LNCAP (cell line): ENCODE measurements around the gene ADD1.

Source experiments
- TF ChIP-seq, protein P1 (sequence below): fragments of 450-650 bp; IDR thresholded peaks from 2 replicates; pipeline ENCODE4 v1.5.1; 2017; ENCODE audit warnings: mild to moderate bottlenecking

Gene ADD1

DNA sequence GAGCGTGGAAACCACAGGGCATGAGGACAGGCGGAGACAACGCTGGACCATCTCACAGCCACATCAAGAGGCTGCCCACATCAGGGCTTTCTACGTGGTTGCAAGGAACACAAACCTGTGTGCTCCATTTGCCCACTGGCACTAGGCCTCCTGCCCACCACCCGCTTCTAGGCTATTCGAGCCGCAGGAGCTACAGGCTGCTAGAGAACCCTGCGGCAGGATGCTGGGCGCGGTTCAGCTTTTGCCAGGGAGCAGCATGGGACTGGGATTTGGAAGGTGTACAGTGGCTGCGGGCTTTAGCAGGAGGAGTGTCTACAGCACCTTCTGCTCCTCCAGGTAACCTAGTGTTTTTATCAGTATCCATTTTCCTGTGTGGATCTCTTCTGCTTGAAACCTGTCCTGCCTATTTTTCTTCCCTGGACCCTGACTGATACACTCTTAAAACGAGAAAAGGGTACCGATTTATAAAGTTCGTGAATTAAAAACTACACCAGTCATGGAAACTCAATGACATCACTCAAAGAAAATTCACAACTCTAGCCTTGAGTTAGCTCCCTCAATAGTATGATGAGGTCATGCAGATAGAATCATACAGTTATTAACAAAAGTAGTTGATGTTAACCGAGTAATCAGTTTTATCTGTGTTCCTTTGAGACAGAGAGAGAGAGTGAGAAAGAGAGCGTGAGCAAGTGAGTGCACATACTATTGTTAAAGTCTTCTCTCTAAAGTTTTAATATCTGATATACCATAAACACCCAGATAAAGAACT, 106.8 kb downstream of the ADD1 start:
- TF ChIP-seq, protein P1, sequence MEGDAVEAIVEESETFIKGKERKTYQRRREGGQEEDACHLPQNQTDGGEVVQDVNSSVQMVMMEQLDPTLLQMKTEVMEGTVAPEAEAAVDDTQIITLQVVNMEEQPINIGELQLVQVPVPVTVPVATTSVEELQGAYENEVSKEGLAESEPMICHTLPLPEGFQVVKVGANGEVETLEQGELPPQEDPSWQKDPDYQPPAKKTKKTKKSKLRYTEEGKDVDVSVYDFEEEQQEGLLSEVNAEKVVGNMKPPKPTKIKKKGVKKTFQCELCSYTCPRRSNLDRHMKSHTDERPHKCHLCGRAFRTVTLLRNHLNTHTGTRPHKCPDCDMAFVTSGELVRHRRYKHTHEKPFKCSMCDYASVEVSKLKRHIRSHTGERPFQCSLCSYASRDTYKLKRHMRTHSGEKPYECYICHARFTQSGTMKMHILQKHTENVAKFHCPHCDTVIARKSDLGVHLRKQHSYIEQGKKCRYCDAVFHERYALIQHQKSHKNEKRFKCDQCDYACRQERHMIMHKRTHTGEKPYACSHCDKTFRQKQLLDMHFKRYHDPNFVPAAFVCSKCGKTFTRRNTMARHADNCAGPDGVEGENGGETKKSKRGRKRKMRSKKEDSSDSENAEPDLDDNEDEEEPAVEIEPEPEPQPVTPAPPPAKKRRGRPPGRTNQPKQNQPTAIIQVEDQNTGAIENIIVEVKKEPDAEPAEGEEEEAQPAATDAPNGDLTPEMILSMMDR, result no peak

DNA sequence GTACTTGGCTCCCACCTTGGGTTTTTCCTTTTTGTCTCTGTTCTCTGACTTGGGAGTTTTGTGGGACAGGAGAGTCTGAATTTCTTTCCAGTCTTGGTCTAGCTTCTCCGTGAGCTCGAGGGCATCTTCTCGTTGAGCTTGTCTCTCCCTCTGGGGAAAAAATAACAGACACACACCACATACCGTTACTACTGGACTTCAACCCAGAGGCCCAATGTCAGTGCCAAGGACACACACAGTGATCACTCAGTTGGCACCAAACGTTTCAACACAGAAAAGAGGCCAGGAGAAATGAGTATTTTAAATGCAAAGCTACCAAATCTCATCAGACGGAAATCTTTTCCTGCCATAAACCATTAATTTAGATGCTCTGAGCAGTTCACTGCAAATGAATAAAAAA, 109.9 kb downstream of the ADD1 start:
- TF ChIP-seq, protein P1, result no peak

DNA sequence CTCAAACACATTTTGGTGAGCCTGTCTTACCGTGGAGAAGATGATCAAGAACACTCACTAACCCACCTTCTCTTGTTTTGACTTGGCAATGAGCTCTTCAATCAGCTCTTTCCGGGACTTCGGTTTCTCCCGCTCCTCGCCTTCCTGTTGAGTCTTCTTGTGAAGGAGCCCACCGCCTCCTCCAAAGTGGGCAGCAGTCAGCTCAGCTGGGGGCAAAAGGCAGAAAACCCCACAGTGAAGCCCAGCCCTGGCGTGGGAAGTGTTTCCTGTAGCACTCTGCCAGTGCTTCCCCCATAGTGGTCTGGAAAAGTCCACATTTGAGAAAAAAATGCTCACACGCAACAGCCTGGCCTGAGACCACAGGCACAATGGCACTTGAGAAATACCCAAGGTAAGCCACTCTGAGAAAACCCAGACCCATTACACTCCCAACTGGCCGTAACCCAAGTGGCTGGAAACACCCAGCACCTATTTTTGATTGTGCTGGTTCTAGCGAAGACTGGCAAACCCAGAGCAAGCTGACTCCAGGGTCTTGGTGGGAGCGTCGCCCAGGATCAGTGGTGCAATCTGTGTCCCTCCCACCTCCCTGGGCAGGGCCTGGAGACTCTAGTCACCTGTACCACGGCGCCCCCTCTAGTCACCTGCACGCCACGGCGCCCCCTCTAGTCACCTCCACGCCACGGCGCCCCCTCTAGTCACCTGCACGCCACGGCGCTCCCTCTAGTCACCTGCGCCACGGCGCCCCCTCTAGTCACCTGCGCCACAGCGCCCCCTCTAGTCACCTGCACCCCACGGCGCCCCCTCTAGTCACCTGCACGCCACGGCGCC, 110.9 kb downstream of the ADD1 start:
- TF ChIP-seq, protein P1, result peak; percentile 26; the same call in 1 of the 2 replicates

DNA sequence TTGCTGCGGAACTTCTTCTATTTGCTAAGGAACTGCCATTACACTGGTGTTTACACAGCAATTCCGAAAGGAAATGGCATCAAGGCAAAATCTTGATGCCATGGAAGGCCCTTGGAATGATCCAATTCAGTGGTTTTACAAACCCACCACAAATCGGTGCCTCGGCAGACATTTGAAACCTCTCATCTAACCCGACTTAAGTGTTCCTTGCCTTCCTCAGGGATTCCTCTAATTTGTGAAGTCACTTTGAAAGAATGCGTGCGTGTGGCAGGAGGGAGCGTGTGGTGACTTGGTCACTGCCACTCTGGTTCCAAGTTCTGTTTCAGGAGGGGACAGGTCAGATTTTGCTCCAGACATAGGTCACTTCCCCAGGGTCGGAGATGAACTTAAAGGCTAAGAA, 114.8 kb downstream of the ADD1 start:
- TF ChIP-seq, protein P1, result no peak

DNA sequence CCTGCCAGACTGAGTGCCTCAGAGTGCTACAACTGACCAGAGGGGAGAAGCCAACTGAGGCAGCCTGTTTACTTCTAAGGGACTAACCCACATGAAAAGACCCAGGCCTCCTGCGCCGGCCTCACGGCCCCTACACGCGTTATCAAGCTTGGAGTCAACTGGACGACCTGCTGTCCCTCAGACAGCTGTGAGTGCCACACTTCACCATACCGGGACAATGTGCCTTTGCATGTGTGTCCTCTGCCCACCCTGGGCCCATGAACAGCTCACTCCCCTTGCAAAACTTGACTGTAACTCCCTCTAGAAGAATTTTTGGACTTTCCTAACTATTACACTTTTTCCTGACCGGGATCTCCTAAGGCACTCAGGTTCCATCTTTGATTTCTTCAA, 117.8 kb downstream of the ADD1 start:
- TF ChIP-seq, protein P1, result no peak

DNA sequence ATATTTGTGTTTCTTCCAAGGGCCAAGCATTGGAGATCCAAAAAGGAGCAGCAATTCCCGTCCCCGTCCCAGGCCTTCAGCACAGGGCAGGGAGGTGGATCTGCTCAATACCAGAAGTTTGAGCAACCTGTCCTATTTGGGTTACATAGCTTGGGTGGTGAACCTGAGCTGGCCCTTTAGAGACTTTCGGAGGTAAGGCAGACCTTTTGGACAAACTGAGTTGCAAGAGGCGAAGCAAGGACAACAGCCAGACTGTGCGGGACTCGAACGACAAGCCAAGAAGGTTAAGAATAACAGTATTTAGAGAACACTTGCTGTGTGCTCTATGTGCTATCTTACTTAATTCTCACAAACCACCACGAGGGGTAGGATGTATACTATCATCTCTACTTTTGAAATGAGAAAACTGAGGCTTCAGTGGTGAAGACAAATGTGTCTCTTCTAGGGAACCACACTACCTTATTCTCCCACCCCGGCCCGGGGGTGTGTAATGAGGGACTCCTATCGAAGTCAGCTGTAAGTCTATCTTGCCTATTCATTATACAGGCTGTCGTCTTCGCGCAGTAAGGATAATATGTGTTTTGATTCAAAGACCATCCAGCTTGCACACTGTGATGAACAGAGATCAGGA, 118.3 kb downstream of the ADD1 start:
- TF ChIP-seq, protein P1, result no peak

DNA sequence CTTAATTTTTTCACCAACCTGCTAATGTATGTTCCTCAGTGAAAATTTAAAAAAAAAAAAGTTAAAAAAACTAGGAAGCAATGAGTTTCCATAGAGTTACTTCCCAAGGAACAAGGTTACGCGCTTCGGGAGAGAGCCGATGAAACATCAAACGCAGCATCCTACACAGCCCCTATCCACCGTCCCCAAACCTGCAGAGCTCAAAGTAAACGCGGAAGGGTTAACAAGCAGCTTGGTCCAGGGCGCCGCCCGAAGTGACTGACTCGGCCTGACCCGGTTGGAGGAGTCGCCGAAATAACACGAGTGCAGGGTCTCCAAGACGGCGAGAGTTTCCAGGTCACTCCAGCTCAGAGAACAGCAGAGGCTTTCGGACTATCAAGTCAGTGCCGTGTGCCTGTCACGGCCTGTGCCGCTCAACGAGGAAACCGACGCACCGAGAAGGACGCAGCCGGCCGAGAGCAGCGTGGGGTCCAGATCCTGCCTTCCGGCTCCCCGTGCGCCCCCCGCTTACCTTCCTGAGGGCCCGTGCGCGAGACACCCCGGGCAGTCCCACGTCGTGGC, 119.0 kb downstream of the ADD1 start:
- TF ChIP-seq, protein P1, result no peak
